ENCODE results near the gene SLC1A5. TPM values are rescaled to one million over a fixed set of nuclear protein-coding genes. Genes with fewer than 3 reads are reported as not detected.

The SLC1A5 gene
- total RNA-seq, 2 experiments from 2014 or later: 7.1 TPM

DNA sequence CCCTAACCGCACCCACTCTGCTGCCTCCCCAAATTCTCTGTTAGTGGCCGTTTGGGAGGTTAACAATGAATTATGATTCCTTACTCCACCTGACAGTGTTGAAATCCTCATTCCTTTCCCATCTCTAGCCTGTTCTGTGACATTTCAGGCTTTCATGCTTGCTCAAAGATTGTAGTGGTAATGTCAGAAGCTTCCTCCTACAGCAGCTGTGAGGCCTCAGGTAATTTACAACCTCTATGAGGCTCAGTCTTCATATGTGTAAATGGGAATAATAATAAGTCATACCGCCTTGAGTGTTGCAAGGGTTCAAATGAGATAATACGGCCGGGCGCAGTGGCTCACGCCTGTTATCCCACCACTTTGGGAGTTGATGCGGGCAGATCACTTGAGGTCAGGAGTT lies 977 bp upstream of the SLC1A5 start:
- H3K27me3 ChIP-seq (ENCODE audit: control insufficient read depth in 1 of 2, insufficient read depth in 2 of 2, low read length in 2 of 2): no peaks in the 10 kb centered on the region
- POLR2A ChIA-PET: interaction anchor here (0.5 to 2.3 kb wide), 6 partner anchors 14 to 437 kb away, joined by 3 to 9 read pairs (median 4); partner anchors contain the start of gene DACT3
- peak overlapping the region; percentile 93 for H3K4me3 Mint-ChIP-seq

DNA sequence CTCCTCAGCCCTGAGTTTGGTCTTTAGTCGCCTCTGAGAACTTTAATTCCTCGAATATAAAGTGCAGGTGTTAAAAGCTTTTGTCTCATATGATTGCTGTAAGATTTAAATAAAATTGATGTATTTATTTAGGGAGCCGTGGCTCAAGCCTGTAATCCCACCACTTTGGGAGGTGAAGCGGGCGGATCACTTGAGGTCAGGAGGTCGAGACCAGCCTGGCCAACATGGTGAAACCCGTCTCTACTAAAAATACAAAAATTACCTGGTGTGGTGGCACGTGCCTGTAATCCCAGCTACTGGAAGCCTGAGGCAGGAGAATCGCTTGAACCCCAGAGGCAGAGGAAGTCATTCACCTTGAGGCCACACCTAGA lies 559 bp upstream of the SLC1A5 start:
- ATAC-seq (ENCODE audit: poor library complexity) (no peak), DNase-seq (no peak)
- Histone ChIP-seq H3K4me1 (ENCODE audit: insufficient read depth, low read length) (peaks cover 66% of the 10 kb centered on the region), H3K27ac (ENCODE audit: low read depth in 1 of 2, low read length in 2 of 2) (no peak overlapping the region), H3K9me3 (ENCODE audit: control insufficient read depth in 1 of 2, insufficient read depth in 1 of 2, low read length in 2 of 2) (no peaks in the 10 kb centered on the region), H3K4me3 (ENCODE audit: low read length) (peak overlapping the region; percentile 76), H3K36me3 (ENCODE audit: insufficient read depth, low read length) (peaks cover 4% of the 10 kb centered on the region), H3K27me3 (ENCODE audit: control insufficient read depth in 1 of 2, insufficient read depth in 2 of 2, low read length in 2 of 2) (no peaks in the 10 kb centered on the region)
- POLR2A ChIA-PET: interaction anchor here (0.5 to 2.3 kb wide), 11 partner anchors 14 to 437 kb away, joined by 3 to 9 read pairs (median 4); partner anchors contain the start of genes AP2S1, CALM3 and DACT3
- intact Hi-C loops (cut with DNase I, micrococcal nuclease): loop anchor here (5.0 to 10.0 kb wide), 4 partner anchors 33 to 1536 kb away; partner anchors contain the start of genes CCDC9 (in 1 of the 2), EMP3 (in 1 of the 2) and TMEM160 (in 1 of the 2)
- CTCF ChIA-PET: interaction anchor here (1.2 to 3.7 kb wide), 2 partner anchors 22 to 51 kb away, joined by 4 to 16 read pairs; no protein-coding TSS in a partner anchor
- peak overlapping the region; percentile 93 for H3K4me3 Mint-ChIP-seq
- no peaks in the 10 kb centered on the region for H3K9me3 Mint-ChIP-seq
- H3K4me1 Mint-ChIP-seq (ENCODE audit: low read depth): peaks cover 56% of the 10 kb centered on the region
- no peaks in the 10 kb centered on the region for H3K27me3 Mint-ChIP-seq
- peak overlapping the region; percentile 86 for H3K27ac Mint-ChIP-seq
- TF ChIP-seq, protein P1, sequence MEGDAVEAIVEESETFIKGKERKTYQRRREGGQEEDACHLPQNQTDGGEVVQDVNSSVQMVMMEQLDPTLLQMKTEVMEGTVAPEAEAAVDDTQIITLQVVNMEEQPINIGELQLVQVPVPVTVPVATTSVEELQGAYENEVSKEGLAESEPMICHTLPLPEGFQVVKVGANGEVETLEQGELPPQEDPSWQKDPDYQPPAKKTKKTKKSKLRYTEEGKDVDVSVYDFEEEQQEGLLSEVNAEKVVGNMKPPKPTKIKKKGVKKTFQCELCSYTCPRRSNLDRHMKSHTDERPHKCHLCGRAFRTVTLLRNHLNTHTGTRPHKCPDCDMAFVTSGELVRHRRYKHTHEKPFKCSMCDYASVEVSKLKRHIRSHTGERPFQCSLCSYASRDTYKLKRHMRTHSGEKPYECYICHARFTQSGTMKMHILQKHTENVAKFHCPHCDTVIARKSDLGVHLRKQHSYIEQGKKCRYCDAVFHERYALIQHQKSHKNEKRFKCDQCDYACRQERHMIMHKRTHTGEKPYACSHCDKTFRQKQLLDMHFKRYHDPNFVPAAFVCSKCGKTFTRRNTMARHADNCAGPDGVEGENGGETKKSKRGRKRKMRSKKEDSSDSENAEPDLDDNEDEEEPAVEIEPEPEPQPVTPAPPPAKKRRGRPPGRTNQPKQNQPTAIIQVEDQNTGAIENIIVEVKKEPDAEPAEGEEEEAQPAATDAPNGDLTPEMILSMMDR (IDR thresholded peaks at IDR 0.05): no peak
- H3K36me3 Mint-ChIP-seq (ENCODE audit: low read depth): peaks cover 14% of the 10 kb centered on the region

More for the DNA sequence above, 977 bp upstream of the SLC1A5 start:
- Histone ChIP-seq H3K4me1 (ENCODE audit: insufficient read depth, low read length) (peaks cover 62% of the 10 kb centered on the region), H3K4me3 (ENCODE audit: low read length) (no peak overlapping the region), H3K9me3 (ENCODE audit: control insufficient read depth in 1 of 2, insufficient read depth in 1 of 2, low read length in 2 of 2) (no peaks in the 10 kb centered on the region), H3K27ac (ENCODE audit: low read depth in 1 of 2, low read length in 2 of 2) (no peak overlapping the region), H3K36me3 (ENCODE audit: insufficient read depth, low read length) (no peaks in the 10 kb centered on the region)
- H3K4me1 Mint-ChIP-seq (ENCODE audit: low read depth): peaks cover 52% of the 10 kb centered on the region
- intact Hi-C loops (cut with DNase I, micrococcal nuclease): loop anchor here (5.0 to 10.0 kb wide), 4 partner anchors 33 to 1535 kb away; partner anchors contain the start of genes CCDC9 (in 1 of the 2), EMP3 (in 1 of the 2) and TMEM160 (in 1 of the 2)
- ATAC-seq (ENCODE audit: poor library complexity): no peak
- H3K27me3 Mint-ChIP-seq: no peaks in the 10 kb centered on the region
- CTCF ChIA-PET: interaction anchor here (1.0 to 3.7 kb wide), 3 partner anchors 23 to 51 kb away, joined by 3 to 16 read pairs (median 4); no protein-coding TSS in a partner anchor
- H3K9me3 Mint-ChIP-seq: no peaks in the 10 kb centered on the region
- TF ChIP-seq, protein P1 (IDR thresholded peaks at IDR 0.05): no peak
- H3K27ac Mint-ChIP-seq: peak overlapping the region; percentile 36
- H3K36me3 Mint-ChIP-seq (ENCODE audit: low read depth): peaks cover 14% of the 10 kb centered on the region
- DNase-seq: no peak

DNA sequence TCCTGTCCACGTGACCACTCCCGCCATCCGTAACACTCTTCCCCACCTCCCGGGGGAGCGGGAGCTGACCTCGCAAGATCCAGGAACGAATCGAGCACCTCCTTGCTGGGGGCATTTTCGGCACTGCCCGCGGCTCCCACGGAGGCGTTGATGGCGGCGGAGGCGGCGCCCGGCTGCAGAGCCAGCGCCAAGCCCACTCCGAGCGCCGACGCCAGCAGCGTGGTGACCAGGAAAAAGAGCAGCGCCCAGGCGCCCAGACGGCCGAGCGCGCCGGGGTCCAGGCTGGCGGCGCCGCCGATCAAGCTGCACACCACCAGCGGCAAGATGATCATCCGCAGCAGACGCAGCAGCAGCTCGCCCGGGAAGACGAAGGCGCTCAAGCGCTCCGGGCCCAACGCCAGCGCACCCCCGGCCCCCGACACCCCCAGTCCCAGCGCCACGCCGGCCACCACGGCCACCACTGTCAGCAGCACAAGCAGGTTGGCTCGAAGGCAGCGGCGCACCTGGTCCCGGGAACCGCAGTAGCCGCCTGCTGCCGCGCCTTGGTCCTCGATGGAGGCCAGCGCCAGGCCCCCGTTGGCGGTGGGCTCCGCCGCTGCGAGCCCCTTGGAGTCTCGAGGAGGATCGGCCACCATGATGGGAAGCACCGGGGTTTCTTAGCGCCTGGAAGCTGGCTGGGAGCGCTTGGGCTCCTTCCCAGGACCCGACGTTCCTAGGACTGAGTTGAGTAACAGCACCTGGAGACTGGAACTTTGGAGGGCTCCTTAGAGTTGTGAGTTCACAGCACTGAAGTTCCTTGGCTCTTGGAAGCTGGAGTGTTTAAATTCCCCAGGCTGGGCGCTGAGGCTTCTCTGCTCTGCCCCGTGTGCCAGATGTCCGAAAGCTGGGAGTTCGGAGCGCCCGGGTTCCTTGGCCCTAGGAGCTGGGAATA lies 798 bp downstream of the SLC1A5 start:
- Mint-ChIP-seq H3K9me3 (no peaks in the 10 kb centered on the region), H3K4me3 (peak overlapping the region; percentile 93), H3K4me1 (ENCODE audit: low read depth) (peaks cover 63% of the 10 kb centered on the region), H3K27me3 (no peaks in the 10 kb centered on the region), H3K27ac (peak overlapping the region; percentile 86), H3K36me3 (ENCODE audit: low read depth) (peaks cover 19% of the 10 kb centered on the region)
- no peaks in the 10 kb centered on the region for H3K9me3 ChIP-seq (ENCODE audit: control insufficient read depth in 1 of 2, insufficient read depth in 1 of 2, low read length in 2 of 2)
- ChIA-PET POLR2A (interaction anchor here (0.6 to 2.3 kb wide), 10 partner anchors 33 to 438 kb away, joined by 3 to 9 read pairs (median 4); partner anchors contain the start of genes AP2S1, DACT3 and ZC3H4), CTCF (interaction anchor here (1.5 to 3.7 kb wide), 2 partner anchors 18 to 53 kb away, joined by 3 to 16 read pairs; no protein-coding TSS in a partner anchor)
- peaks cover 73% of the 10 kb centered on the region for H3K4me1 ChIP-seq (ENCODE audit: insufficient read depth, low read length)
- no peaks in the 10 kb centered on the region for H3K27me3 ChIP-seq (ENCODE audit: control insufficient read depth in 1 of 2, insufficient read depth in 2 of 2, low read length in 2 of 2)
- TF ChIP-seq, protein P1 (IDR thresholded peaks at IDR 0.05): no peak
- DNase-seq (peak in 8 of 14 experiments; percentile 15 to 60 (median 36)), ATAC-seq (ENCODE audit: poor library complexity) (no peak)
- intact Hi-C loops (cut with DNase I, micrococcal nuclease): loop anchor here (5.0 to 10.0 kb wide), 4 partner anchors 35 to 1537 kb away; partner anchors contain the start of genes CCDC9 (in 1 of the 2), EMP3 (in 1 of the 2) and TMEM160 (in 1 of the 2)
- H3K27ac ChIP-seq (ENCODE audit: low read depth in 1 of 2, low read length in 2 of 2): peak overlapping the region; percentile 72 to 78
- peaks cover 15% of the 10 kb centered on the region for H3K36me3 ChIP-seq (ENCODE audit: insufficient read depth, low read length)
- H3K4me3 ChIP-seq (ENCODE audit: low read length): peak overlapping the region; percentile 76

All from CD4-positive, alpha-beta T cell (primary cell).